WI38 (cell line): Measurements from ENCODE around the gene TMEM8B.
"Not testable (repeated sequence)": the region's sequence is repeated elsewhere in the genome, so short reads cannot be mapped to it uniquely, and the experiment has no call there.

Experiments
- H3K4me3 ChIP-seq: 2 replicates; pipeline ENCODE4 v1.5.1; 2011; ENCODE audit warnings: low read depth, mild to moderate bottlenecking, control low read depth, low read length
- TF ChIP-seq, protein P1 (sequence below): IDR thresholded peaks from 2 replicates; pipeline ENCODE4 v1.5.1; 2012; ENCODE audit warnings: low read depth, mild to moderate bottlenecking, control low read depth, low read length

TMEM8B gene

DNA sequence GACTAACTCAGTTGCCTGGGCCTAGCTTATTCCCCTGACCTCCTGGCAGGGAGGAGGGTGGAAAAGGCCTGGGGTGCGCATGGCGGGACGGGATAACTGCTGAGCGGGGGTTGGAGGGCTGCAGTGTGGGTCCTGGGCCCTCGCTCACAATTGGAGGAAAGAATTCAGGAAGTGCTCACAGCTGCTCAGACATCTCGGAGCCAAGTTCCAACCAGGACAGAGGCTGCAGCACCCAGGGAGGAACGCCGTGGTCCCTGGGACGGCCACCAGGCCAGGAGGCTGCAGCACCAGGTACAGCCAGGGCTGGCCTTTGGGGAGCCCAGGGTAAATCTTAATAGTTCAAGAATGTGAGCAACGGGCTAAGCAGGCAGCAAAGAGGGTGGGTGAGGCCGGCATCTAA is 80.2 kb downstream of the TMEM8B start, which contains the start of gene SPAAR:
TSS of gene SPAAR (plus strand) at position 217 of the 400 bp plus-strand sequence. CDS start 974 bp downstream, outside the sequence.
- H3K4me3 ChIP-seq, result 0 out of 2 replicates have a peak within 1 kb of the TSS, but pooled peaks have one; percentile 25
- TF ChIP-seq, protein P1, sequence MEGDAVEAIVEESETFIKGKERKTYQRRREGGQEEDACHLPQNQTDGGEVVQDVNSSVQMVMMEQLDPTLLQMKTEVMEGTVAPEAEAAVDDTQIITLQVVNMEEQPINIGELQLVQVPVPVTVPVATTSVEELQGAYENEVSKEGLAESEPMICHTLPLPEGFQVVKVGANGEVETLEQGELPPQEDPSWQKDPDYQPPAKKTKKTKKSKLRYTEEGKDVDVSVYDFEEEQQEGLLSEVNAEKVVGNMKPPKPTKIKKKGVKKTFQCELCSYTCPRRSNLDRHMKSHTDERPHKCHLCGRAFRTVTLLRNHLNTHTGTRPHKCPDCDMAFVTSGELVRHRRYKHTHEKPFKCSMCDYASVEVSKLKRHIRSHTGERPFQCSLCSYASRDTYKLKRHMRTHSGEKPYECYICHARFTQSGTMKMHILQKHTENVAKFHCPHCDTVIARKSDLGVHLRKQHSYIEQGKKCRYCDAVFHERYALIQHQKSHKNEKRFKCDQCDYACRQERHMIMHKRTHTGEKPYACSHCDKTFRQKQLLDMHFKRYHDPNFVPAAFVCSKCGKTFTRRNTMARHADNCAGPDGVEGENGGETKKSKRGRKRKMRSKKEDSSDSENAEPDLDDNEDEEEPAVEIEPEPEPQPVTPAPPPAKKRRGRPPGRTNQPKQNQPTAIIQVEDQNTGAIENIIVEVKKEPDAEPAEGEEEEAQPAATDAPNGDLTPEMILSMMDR, result no peak

DNA sequence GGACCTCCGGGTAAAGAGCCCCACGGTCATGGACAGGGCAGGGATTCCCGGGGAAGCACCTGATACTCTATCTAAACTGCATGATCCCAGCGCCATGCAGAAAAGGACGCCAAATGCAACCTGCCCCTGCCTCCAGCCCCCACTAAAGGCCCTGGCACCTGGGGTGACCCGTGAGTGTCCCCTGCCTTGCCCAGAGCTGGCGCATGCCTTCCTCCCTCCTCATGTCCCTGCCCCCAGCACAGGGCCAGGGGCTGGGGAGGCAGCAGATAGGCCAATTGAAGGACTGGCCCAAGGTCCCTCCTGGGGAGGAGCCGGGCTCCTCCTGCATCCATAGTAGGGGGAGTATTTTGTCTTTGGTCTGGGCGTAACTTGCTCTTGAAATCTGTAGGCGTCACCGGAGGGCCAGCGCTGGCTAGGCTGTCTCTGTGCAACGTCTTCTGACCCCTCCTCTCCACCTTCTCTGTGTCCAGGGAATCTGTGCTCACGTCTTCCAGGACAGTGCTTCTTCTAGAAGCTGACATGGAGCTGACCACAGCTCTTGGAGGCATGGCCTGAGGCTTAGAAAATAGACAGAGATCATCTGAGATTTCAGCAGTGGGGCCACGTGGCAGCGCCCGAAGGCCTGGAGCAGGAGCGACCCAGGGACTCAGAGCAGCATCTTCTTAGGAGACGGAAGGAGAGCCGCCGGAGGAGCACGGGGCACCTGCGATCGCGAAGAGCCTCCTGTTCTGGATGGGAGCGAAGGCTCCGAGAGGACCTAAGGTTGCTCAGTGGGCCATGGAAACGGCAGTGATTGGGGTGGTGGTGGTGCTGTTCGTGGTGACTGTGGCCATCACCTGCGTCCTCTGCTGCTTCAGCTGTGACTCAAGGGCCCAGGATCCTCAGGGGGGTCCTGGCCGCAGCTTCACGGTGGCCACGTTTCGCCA is 80.9 kb downstream of the TMEM8B start:
- H3K4me3 ChIP-seq, result no peak overlapping the region

DNA sequence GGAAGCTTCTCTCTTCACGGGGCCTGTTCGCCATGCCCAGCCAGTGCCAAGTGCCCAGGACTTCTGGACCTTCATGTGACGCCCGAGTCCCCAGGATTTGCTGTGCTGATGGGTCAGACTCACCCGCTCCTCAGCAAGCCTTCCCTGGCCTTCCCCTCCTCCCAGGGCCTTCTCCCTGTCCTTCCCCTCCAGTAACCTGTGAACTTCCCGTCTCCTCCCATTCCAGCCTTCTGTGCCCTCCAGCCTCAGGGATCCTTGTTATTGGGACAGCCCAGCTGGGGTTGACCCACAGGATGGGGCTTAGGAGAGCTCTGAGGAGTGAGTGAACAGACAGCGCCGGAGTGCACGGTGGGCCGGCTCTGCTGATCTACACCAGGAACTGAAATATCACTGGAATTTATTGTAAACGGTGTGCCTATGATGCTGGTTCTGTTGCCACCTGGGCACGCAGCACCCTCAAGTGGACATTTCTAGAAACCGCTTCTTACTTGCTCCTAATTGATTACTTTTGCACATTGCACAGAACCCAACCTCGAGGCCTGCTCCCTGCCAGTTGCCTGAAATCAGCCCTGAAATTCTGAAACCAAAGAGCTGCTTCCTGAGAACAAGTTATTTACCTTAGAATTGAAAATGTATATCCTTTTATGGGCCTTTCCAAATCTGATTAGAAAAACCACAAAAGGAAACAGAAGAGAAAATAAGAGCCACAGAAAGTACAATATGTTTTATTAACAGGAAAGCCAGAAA is 81.8 kb downstream of the TMEM8B start:
- no peak overlapping the region for H3K4me3 ChIP-seq
- TF ChIP-seq, protein P1, result peak; percentile 46

More for the DNA sequence above, 80.9 kb downstream of the TMEM8B start:
- TF ChIP-seq, protein P1, result no peak

DNA sequence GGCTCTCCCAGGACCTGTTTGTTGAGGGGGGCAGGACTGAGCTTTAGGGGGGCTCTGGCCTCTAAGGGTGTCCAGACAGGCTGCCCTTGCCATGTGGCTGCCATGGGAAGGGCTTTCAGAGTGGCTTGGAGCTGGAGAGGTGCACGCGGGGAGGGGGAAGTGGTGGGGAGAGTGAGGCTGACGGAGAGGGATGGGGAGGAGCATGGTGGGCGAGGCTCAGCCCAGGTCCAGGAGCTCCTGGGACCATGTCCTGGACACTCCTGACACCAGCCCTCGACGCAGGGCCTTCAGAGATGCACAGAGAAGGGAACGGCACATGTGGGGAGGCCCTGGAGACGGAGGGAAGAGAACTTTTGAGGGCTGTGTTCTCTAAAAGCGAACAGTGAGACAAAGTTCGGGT is 82.7 kb downstream of the TMEM8B start:
- H3K4me3 ChIP-seq, result no peak overlapping the region
- TF ChIP-seq, protein P1, result no peak

DNA sequence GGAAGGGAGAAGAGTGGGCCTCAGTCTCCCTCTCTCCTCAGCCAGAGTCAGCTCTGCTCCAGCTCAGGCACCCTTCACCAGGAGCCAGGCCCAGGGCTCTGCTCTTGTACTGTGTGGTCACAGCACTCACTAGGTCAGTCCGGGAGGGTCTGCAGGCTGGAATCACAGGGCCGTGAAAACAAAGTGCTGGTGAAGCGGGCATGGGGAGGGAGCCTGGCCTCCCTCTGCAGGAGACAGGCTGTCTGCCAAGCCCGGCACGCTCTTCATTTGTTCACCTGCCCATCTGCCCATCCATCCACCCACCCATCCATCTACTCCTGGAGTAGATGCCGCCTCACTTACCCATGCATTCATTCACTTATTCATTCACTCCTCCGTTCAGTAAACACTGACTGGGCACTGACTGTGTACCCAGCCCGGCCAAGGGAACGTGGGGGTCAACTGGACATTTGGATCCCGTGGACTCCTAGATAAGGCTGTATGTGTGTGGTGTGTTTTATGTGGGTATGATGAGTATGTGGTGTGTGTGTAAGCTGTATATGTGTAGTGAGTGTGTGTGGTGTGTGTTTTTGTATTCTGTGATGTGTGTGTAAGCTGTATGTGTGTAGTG is 83.9 kb downstream of the TMEM8B start:
- no peak overlapping the region for H3K4me3 ChIP-seq
- TF ChIP-seq, protein P1, result no peak

DNA sequence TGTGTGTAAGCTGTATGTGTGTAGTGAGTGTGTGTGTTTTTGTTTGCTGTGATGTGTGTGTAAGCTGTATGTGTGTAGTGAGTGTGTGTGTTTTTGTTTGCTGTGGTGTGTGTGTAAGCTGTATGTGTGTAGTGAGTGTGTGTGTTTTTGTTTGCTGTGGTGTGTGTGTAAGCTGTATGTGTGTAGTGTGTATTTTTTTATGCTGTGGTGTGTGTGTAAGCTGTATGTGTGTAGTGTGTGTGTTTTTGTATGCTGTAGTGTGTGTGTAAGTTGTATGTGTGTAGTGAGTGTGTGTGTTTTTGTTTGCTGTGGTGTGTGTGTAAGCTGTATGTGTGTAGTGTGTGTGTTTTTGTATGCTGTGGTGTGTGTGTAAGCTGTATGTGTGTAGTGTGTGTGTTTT is 84.4 kb downstream of the TMEM8B start:
- not testable (repeated sequence) for H3K4me3 ChIP-seq

DNA sequence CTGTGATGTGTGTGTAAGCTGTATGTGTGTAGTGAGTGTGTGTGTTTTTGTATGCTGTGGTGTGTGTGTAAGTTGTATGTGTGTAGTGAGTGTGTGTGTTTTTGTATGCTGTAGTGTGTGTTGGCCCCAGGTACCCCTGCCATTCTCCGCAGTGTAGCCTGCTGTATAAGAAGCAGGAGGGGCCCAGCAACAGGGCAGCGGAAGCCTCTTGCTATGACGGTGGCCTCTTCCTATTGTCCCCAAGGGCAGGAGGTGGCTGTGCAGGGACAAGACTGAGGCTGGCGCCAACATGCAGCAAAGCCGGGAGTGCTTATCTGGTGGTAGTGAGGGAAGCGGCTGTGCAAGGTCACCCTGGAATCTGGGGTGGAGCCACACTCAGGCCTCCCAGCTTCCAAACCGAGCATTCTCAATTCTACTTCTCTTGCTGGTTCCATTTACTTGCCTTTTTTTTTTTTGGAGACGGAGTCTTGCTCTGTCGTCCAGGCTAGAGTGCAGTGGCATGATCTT is 85.3 kb downstream of the TMEM8B start:
- TF ChIP-seq, protein P1, result no peak
- H3K4me3 ChIP-seq, result no peak overlapping the region
